ENCODE results near the gene STX8. TPM values are rescaled to one million over a fixed set of nuclear protein-coding genes. Genes with fewer than 3 reads are reported as not detected.

STX8 gene
- total RNA-seq, 1 experiment from 2014 or later, result 38.8 TPM

GRCh38 chr17:9287306-9287705 is 288.3 kb downstream of the STX8 start:
- no TSS peak for BruUV-seq (replicated peaks)
- TF ChIP-seq SP1 (IDR thresholded peaks at IDR 0.05; ENCODE audit: low read depth) (no peak), JUND (IDR thresholded peaks at IDR 0.05) (no peak), POLR2A (IDR thresholded peaks at IDR 0.05; ENCODE audit: borderline replicate concordance, extremely low read depth, insufficient read depth, insufficient read length) (no peak), EGR1 (IDR thresholded peaks at IDR 0.05; ENCODE audit: low read depth) (no peak), ATF3 (IDR thresholded peaks at IDR 0.05) (no peak), POLR2AphosphoS5 (IDR thresholded peaks at IDR 0.05; ENCODE audit: low read depth, low read length) (no peak), ZBTB33 (IDR thresholded peaks at IDR 0.05; ENCODE audit: extremely low read depth, insufficient replicate concordance, low read length) (no peak), MAX (IDR thresholded peaks at IDR 0.05) (no peak), ZNF274 (IDR thresholded peaks at IDR 0.05; ENCODE audit: low read depth, low read length) (no peak)
- TF ChIP-seq, protein P1, sequence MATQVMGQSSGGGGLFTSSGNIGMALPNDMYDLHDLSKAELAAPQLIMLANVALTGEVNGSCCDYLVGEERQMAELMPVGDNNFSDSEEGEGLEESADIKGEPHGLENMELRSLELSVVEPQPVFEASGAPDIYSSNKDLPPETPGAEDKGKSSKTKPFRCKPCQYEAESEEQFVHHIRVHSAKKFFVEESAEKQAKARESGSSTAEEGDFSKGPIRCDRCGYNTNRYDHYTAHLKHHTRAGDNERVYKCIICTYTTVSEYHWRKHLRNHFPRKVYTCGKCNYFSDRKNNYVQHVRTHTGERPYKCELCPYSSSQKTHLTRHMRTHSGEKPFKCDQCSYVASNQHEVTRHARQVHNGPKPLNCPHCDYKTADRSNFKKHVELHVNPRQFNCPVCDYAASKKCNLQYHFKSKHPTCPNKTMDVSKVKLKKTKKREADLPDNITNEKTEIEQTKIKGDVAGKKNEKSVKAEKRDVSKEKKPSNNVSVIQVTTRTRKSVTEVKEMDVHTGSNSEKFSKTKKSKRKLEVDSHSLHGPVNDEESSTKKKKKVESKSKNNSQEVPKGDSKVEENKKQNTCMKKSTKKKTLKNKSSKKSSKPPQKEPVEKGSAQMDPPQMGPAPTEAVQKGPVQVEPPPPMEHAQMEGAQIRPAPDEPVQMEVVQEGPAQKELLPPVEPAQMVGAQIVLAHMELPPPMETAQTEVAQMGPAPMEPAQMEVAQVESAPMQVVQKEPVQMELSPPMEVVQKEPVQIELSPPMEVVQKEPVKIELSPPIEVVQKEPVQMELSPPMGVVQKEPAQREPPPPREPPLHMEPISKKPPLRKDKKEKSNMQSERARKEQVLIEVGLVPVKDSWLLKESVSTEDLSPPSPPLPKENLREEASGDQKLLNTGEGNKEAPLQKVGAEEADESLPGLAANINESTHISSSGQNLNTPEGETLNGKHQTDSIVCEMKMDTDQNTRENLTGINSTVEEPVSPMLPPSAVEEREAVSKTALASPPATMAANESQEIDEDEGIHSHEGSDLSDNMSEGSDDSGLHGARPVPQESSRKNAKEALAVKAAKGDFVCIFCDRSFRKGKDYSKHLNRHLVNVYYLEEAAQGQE (IDR thresholded peaks at IDR 0.05; ENCODE audit: low read depth), result no peak
- no peak overlapping the region for H2AFZ ChIP-seq (ENCODE audit: low read depth, low read length, poor library complexity, severe bottlenecking)
- POLR2A ChIA-PET, result no interaction called here
- H3K79me2 ChIP-seq (ENCODE audit: insufficient read depth, low read length), result no peaks in the 10 kb centered on the region
- no peaks in the 10 kb centered on the region for H3K27me3 ChIP-seq (ENCODE audit: insufficient read depth, low read length)
- no peak overlapping the region for H3K4me2 ChIP-seq (ENCODE audit: low read length)
- CTCF ChIA-PET, result no interaction called here
- H3K9ac ChIP-seq (ENCODE audit: low read length), result no peak overlapping the region
- intact Hi-C loops (cut with micrococcal nuclease), result no loop called here
- no peak overlapping the region for H3K4me3 ChIP-seq (replicated peaks in 1 of 2; ENCODE audit: low read depth in 1 of 2, low read length in 2 of 2)
- H3K9me3 ChIP-seq (ENCODE audit: control insufficient read depth in 1 of 2, insufficient read depth in 1 of 2, low read depth in 1 of 2, low read length in 2 of 2), result no peaks in the 10 kb centered on the region
- H3K36me3 ChIP-seq (ENCODE audit: control insufficient read depth in 1 of 2, insufficient read depth in 2 of 2, low read length in 2 of 2), result no peaks in the 10 kb centered on the region
- ATAC-seq, result no peak
- H3K9me2 ChIP-seq (ENCODE audit: insufficient read depth), result no peaks in the 10 kb centered on the region
- H3K27ac ChIP-seq (ENCODE audit: low read depth, low read length), result no peak overlapping the region
- RAD21 ChIA-PET (ENCODE audit: low non-redundant PET in 1 of 2, low total read pairs in 2 of 2, uncharacterized antibody in 2 of 2, unreplicated experiment in 2 of 2), result no interaction called here
- no peaks in the 10 kb centered on the region for H4K20me1 ChIP-seq (ENCODE audit: insufficient read depth)
- DNase-seq (ENCODE audit: low read depth, low spot score), result no peak
- peaks cover 0 to 8% of the 10 kb centered on the region in 2 experiments; a peak in 1 of 4 replicates for H3K4me1 ChIP-seq (ENCODE audit: control insufficient read depth in 1 of 2, insufficient read depth in 2 of 2, low read length in 2 of 2)
